Panc1 (cell line): ENCODE data around the gene PROKR1. TPM values are rescaled to one million over a fixed set of nuclear protein-coding genes. Genes with fewer than 3 reads are reported as not detected.

Experiments used
- ATAC-seq: fragments of 200-7000 bp; cut with Tn5 transposase; 2 replicates; pipeline ENCODE4 v1.9.1; 2020; ENCODE audit warnings: mild to moderate bottlenecking, moderate library complexity
- BruUV-seq: library from RNA; stranded (reverse); fragments of 400-500 nt; replicated peaks from 2 replicates; lab custom pipeline; 2021; lab: Mats Ljungman, UMichigan
- CTCF ChIA-PET: fragments of 300-600 bp; sonication (Branson Sonifier 250); formaldehyde crosslinking; loops from one replicate; lab custom pipeline; 2022; ENCODE audit warnings: antibody characterized with exemption; lab: Charles Lee
- POLR2A ChIA-PET: fragments of 300-600 bp; sonication (Branson Sonifier 250); formaldehyde crosslinking; loops from one replicate; lab custom pipeline; 2022; ENCODE audit warnings: antibody characterized with exemption; lab: Charles Lee
- DNase-seq: peaks from one replicate; pipeline ENCODE4 v3.0.0-alpha.2; 2010; ENCODE audit warnings: low read depth, low spot score
- H3K27ac ChIP-seq: 2 replicates; pipeline ENCODE4 v1.5.1; 2011; ENCODE audit warnings: mild to moderate bottlenecking, low read length, inconsistent platforms
- H3K27me3 ChIP-seq: fragments of 200-500 bp; sonication (Bioruptor generic); 2 replicates; pipeline ENCODE4 v1.6.0; 2014; ENCODE audit warnings: low read length, inconsistent platforms; ENCODE audit not compliant: control insufficient read depth, insufficient read depth
- H3K36me3 ChIP-seq: fragments of 200-500 bp; sonication (Bioruptor generic); 2 replicates; pipeline ENCODE4 v1.5.1; 2014; ENCODE audit warnings: inconsistent platforms, mild to moderate bottlenecking, low read length, moderate library complexity; ENCODE audit not compliant: control insufficient read depth, insufficient read depth
- H3K4me1 ChIP-seq: 2 replicates; pipeline ENCODE4 v1.5.1; 2011; ENCODE audit warnings: inconsistent platforms, mild to moderate bottlenecking, low read length, moderate library complexity; ENCODE audit not compliant: control insufficient read depth, insufficient read depth
- H3K4me3 ChIP-seq, 2 experiments: 2 replicates each; pipeline ENCODE4 v1.5.1; 2011 to 2012; ENCODE audit warnings: low read depth in 2 of 2, low read length in 2 of 2, mild to moderate bottlenecking in 2 of 2, inconsistent platforms in 1 of 2, moderate library complexity in 1 of 2
- H3K9me3 ChIP-seq: fragments of 200-500 bp; sonication (Bioruptor generic); 2 replicates; pipeline ENCODE4 v1.5.1; 2014; ENCODE audit warnings: low read depth, mild to moderate bottlenecking, inconsistent platforms, low read length, moderate library complexity; ENCODE audit not compliant: control insufficient read depth, insufficient read depth
- POLR2AphosphoS5 ChIP-seq: IDR thresholded peaks from 2 replicates; pipeline ENCODE4 v1.6.1; 2012; ENCODE audit warnings: mild to moderate bottlenecking, low read depth, low read length, moderate library complexity
- SIN3A ChIP-seq: IDR thresholded peaks from 2 replicates; pipeline ENCODE4 v1.6.1; 2012; ENCODE audit warnings: low read depth, mild to moderate bottlenecking, low read length, moderate library complexity, borderline replicate concordance; ENCODE audit not compliant: insufficient read depth
- TCF7L2 ChIP-seq: IDR thresholded peaks from 2 replicates; pipeline ENCODE4 v1.6.1; 2011; ENCODE audit warnings: mild to moderate bottlenecking, low read depth, low read length, inconsistent platforms
- in situ Hi-C: cut with HindIII; loops from 2 replicates; pipeline ENCODE4 v1.10.0; 2016; ENCODE audit warnings: low sequenced_read_pairs, low pct_unique_long_range_greater_than_20kb
- intact Hi-C: fragments of 100-400 bp; cut with micrococcal nuclease; formaldehyde crosslinking; loops from one replicate; pipeline ENCODE4 v1.10.0; 2022; ENCODE audit not compliant: unreplicated experiment
- total RNA-seq: library from RNA; stranded (reverse); gene quantifications from one replicate; pipeline ENCODE4 v1.2.1, GENCODE V29; 2021; ENCODE audit not compliant: unreplicated experiment
- TF ChIP-seq, protein P1 (sequence below), 2 experiments: IDR thresholded peaks; 2 replicates each; pipeline ENCODE4 v1.6.1; 2011 to 2012; ENCODE audit warnings: low read depth in 2 of 2, control low read depth in 1 of 2, low read length in 1 of 2, mild to moderate bottlenecking in 1 of 2, moderate library complexity in 1 of 2; ENCODE audit not compliant: insufficient read depth in 1 of 2
- TF ChIP-seq, protein P2 (sequence below): fragments of 450-650 bp; IDR thresholded peaks from 2 replicates; pipeline ENCODE4 v1.5.1; 2017; ENCODE audit warnings: mild to moderate bottlenecking

PROKR1 gene
- total RNA-seq, 1 experiment from 2014 or later, result not detected

DNA sequence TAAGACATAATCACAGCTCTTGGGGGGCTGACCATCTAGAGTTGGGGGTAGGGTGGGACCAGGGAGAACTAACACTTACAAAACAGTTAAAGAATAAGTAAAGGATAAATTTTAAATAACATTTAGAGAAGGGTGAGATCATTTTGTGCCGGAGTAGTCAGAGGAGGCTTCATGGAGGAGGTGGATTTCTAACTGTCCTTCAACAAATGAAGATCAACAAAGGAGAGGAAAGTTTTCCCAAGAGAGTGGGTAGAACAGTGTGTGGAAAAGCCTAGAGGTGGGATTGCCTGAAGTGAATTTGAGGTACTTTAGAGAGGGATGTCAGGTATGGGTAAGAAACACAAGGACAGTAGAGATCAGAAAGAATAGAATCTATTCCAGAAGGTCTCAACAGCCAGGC, 7.3 kb downstream of the PROKR1 start:
- Histone ChIP-seq H3K4me3 (no peak overlapping the region), H3K27me3 (peaks cover 29% of the 10 kb centered on the region), H3K36me3 (no peaks in the 10 kb centered on the region), H3K27ac (no peak overlapping the region), H3K9me3 (no peaks in the 10 kb centered on the region), H3K4me1 (no peaks in the 10 kb centered on the region)
- no TSS peak for BruUV-seq
- intact Hi-C loops, result no loop called here
- POLR2A ChIA-PET, result no interaction called here
- in situ Hi-C loops, result no loop called here
- no peak for TF ChIP-seq POLR2AphosphoS5
- TF ChIP-seq, protein P1, sequence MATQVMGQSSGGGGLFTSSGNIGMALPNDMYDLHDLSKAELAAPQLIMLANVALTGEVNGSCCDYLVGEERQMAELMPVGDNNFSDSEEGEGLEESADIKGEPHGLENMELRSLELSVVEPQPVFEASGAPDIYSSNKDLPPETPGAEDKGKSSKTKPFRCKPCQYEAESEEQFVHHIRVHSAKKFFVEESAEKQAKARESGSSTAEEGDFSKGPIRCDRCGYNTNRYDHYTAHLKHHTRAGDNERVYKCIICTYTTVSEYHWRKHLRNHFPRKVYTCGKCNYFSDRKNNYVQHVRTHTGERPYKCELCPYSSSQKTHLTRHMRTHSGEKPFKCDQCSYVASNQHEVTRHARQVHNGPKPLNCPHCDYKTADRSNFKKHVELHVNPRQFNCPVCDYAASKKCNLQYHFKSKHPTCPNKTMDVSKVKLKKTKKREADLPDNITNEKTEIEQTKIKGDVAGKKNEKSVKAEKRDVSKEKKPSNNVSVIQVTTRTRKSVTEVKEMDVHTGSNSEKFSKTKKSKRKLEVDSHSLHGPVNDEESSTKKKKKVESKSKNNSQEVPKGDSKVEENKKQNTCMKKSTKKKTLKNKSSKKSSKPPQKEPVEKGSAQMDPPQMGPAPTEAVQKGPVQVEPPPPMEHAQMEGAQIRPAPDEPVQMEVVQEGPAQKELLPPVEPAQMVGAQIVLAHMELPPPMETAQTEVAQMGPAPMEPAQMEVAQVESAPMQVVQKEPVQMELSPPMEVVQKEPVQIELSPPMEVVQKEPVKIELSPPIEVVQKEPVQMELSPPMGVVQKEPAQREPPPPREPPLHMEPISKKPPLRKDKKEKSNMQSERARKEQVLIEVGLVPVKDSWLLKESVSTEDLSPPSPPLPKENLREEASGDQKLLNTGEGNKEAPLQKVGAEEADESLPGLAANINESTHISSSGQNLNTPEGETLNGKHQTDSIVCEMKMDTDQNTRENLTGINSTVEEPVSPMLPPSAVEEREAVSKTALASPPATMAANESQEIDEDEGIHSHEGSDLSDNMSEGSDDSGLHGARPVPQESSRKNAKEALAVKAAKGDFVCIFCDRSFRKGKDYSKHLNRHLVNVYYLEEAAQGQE (IDR thresholded peaks at IDR 0.05; ENCODE audit: insufficient read depth in 1 of 2, low read depth in 2 of 2, low read length in 1 of 2), result no peak
- TF ChIP-seq TCF7L2, result no peak
- no peak for TF ChIP-seq SIN3A
- TF ChIP-seq, protein P2, sequence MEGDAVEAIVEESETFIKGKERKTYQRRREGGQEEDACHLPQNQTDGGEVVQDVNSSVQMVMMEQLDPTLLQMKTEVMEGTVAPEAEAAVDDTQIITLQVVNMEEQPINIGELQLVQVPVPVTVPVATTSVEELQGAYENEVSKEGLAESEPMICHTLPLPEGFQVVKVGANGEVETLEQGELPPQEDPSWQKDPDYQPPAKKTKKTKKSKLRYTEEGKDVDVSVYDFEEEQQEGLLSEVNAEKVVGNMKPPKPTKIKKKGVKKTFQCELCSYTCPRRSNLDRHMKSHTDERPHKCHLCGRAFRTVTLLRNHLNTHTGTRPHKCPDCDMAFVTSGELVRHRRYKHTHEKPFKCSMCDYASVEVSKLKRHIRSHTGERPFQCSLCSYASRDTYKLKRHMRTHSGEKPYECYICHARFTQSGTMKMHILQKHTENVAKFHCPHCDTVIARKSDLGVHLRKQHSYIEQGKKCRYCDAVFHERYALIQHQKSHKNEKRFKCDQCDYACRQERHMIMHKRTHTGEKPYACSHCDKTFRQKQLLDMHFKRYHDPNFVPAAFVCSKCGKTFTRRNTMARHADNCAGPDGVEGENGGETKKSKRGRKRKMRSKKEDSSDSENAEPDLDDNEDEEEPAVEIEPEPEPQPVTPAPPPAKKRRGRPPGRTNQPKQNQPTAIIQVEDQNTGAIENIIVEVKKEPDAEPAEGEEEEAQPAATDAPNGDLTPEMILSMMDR, result no peak
- ATAC-seq (no peak), DNase-seq (no peak)
- CTCF ChIA-PET, result no interaction called here

DNA sequence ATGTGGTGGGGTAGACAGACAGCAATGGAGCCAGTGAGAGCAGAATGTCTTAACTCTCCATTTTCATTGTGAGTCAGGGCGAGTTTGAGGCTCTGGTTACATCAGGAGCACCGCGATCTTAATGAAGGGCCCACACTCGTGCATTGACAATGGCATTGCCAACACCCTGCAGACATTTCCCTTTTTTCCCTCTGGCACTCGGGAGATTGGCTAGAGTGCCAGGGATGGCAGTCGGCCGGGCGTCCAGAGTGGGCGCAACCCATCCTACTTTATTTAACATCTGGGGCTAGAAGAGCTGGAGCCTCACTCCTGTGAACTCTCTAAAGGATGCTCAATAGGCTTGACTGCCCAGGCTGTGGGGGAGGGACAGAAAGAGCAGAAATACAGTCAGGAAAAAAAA, 9.7 kb downstream of the PROKR1 start:
- CTCF ChIA-PET, result interaction anchor here (0.5 kb wide), 1 partner anchor 9 kb away, joined by 3 read pairs; no protein-coding TSS in a partner anchor
- no TSS peak for BruUV-seq
- no peak for ATAC-seq

More for the DNA sequence above, 9.7 kb downstream of the PROKR1 start:
- no peaks in the 10 kb centered on the region for H3K4me1 ChIP-seq
- no peak overlapping the region for H3K4me3 ChIP-seq
- no peaks in the 10 kb centered on the region for H3K36me3 ChIP-seq
- H3K27ac ChIP-seq, result no peak overlapping the region
- POLR2A ChIA-PET, result no interaction called here
- in situ Hi-C loops, result no loop called here
- H3K9me3 ChIP-seq, result no peaks in the 10 kb centered on the region
- no peak for DNase-seq
- TF ChIP-seq POLR2AphosphoS5, result no peak
- no peak for TF ChIP-seq SIN3A
- TF ChIP-seq, protein P2, result no peak
- TF ChIP-seq, protein P1 (IDR thresholded peaks at IDR 0.05; ENCODE audit: insufficient read depth in 1 of 2, low read depth in 2 of 2, low read length in 1 of 2), result no peak
- no peak for TF ChIP-seq TCF7L2
- intact Hi-C loops, result no loop called here
- H3K27me3 ChIP-seq, result peaks cover 27% of the 10 kb centered on the region
